OCI-LY3 (cell line): ENCODE results near the gene FAM98B.

Experiments
- H2AFZ ChIP-seq: fragments of 200-600, 300-600 bp; shearing (Covaris generic); 2 replicates; pipeline ENCODE4 v1.6.0; 2014; ENCODE audit warnings: antibody characterized with exemption, low read depth, low read length
- H3K27ac ChIP-seq: fragments of 200-600, 300-600 bp; sonication (generic); 2 replicates; pipeline ENCODE4 v1.5.1; 2014; ENCODE audit warnings: mild to moderate bottlenecking, low read length, moderate library complexity, mixed read lengths
- H3K27me3 ChIP-seq: fragments of 200-600, 300-600 bp; sonication (generic); 2 replicates; pipeline ENCODE4 v1.6.1; 2014; ENCODE audit warnings: low read depth, low read length, mixed read lengths
- H3K36me3 ChIP-seq: fragments of 200-600, 300-600 bp; sonication (generic); replicated peaks from 2 replicates; pipeline ENCODE3; 2014; ENCODE audit warnings: low read depth, low read length, mixed read lengths
- H3K4me1 ChIP-seq: fragments of 300-600, 200-600 bp; sonication (generic); 2 replicates; pipeline ENCODE4 v1.6.1; 2014; ENCODE audit warnings: low read length, mixed read lengths
- H3K4me2 ChIP-seq: fragments of 200-600, 300-600 bp; sonication (generic); 2 replicates; pipeline ENCODE4 v1.6.1; 2014; ENCODE audit warnings: low read length, mixed read lengths
- H3K4me3 ChIP-seq: fragments of 300-600, 200-600 bp; sonication (generic); 2 replicates; pipeline ENCODE4 v1.5.1; 2014; ENCODE audit warnings: antibody characterized with exemption, mild to moderate bottlenecking, low read length, moderate library complexity
- H3K79me2 ChIP-seq: fragments of 300-600, 200-600 bp; shearing (Covaris generic); 2 replicates; pipeline ENCODE4 v1.6.1; 2014; ENCODE audit warnings: mild to moderate bottlenecking, low read length, mixed read lengths
- H3K9ac ChIP-seq: fragments of 300-600, 200-600 bp; shearing (Covaris generic); 2 replicates; pipeline ENCODE4 v1.6.0; 2014; ENCODE audit warnings: mild to moderate bottlenecking, low read length, moderate library complexity
- H3K9me3 ChIP-seq: fragments of 200-600, 300-600 bp; shearing (Covaris generic); 2 replicates; pipeline ENCODE4 v1.6.1; 2014; ENCODE audit warnings: low read length, mixed read lengths; ENCODE audit not compliant: insufficient read depth
- H4K20me1 ChIP-seq: fragments of 200-600, 300-600 bp; sonication (generic); 2 replicates; pipeline ENCODE4 v1.6.1; 2016; ENCODE audit warnings: low read length, mixed read lengths; ENCODE audit not compliant: insufficient read depth
- EZH2phosphoT487 ChIP-seq: fragments of 200-600 bp; shearing (Covaris generic); IDR thresholded peaks from 2 replicates; pipeline ENCODE4 v1.6.1; 2018; ENCODE audit warnings: antibody characterized with exemption, mixed run types, low read depth
- TF ChIP-seq, protein P1 (sequence below): fragments of 200-600, 300-600 bp; sonication (generic); IDR thresholded peaks from 2 replicates; pipeline ENCODE4 v1.5.1; 2014; ENCODE audit warnings: antibody characterized with exemption, low read length, low read depth

The FAM98B gene

DNA sequence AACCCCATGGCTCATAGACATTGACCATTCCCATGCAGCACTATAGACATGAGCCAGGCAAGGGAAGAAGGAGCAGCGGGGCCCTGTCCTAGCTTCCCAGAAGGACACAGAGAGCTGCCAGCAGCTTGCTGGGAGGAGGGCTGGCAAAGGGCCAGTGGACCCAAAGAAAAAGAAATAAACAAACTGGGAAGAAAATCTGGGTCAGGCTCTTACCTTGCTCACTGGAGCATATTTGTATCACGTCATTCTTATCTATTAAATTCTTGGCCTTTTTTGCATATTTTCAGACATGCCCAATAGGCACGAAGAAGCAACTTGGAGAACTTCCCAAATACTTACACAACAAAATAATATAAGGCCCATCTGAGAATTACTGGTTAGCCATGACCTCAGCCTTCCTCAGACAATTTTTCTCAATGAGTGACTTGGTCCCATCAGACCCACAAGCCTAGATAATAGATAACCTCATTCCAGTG lies 82.3 kb downstream of the FAM98B start:
- Histone ChIP-seq H3K9ac (no peak overlapping the region), H3K9me3 (no peaks in the 10 kb centered on the region), H4K20me1 (peaks cover 86% of the 10 kb centered on the region), H2AFZ (no peak overlapping the region), H3K27ac (no peak overlapping the region), H3K79me2 (peaks cover 95% of the 10 kb centered on the region), H3K4me1 (no peaks in the 10 kb centered on the region), H3K4me2 (no peak overlapping the region), H3K27me3 (no peaks in the 10 kb centered on the region), H3K4me3 (no peak overlapping the region), H3K36me3 (peaks cover 29% of the 10 kb centered on the region)
- TF ChIP-seq, protein P1, sequence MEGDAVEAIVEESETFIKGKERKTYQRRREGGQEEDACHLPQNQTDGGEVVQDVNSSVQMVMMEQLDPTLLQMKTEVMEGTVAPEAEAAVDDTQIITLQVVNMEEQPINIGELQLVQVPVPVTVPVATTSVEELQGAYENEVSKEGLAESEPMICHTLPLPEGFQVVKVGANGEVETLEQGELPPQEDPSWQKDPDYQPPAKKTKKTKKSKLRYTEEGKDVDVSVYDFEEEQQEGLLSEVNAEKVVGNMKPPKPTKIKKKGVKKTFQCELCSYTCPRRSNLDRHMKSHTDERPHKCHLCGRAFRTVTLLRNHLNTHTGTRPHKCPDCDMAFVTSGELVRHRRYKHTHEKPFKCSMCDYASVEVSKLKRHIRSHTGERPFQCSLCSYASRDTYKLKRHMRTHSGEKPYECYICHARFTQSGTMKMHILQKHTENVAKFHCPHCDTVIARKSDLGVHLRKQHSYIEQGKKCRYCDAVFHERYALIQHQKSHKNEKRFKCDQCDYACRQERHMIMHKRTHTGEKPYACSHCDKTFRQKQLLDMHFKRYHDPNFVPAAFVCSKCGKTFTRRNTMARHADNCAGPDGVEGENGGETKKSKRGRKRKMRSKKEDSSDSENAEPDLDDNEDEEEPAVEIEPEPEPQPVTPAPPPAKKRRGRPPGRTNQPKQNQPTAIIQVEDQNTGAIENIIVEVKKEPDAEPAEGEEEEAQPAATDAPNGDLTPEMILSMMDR = no peak
- no peak for TF ChIP-seq EZH2phosphoT487
